ENCODE data around the gene ZSWIM3.
"Not testable (repeated sequence)": the region's sequence is repeated elsewhere in the genome, so short reads cannot be mapped to it uniquely, and the experiment has no call there.

ZSWIM3 gene

GRCh38 chr20:45890985-45891983 is 33.9 kb downstream of the ZSWIM3 start, which contains the start of the genes CTSA and NEURL2:
TSS of gene CTSA (plus strand) at chr20:45891335. CDS start at chr20:45891569, 234 bp downstream.
TSS of gene NEURL2 (minus strand) at chr20:45891208. CDS start at chr20:45890991, 217 bp downstream.
- peak; percentile 75 for DNase-seq

- no peak for DNase-seq
Observed at GRCh38 chr20:45892049-45892825, 34.8 kb downstream of the ZSWIM3 start.

- DNase-seq: no peak
Observed at GRCh38 chr20:45892828-45893500, 35.5 kb downstream of the ZSWIM3 start.

- DNase-seq: no peak
Observed at GRCh38 chr20:45893831-45894230, 36.4 kb downstream of the ZSWIM3 start.

- no peak for DNase-seq
Observed at GRCh38 chr20:45894797-45895196, 37.4 kb downstream of the ZSWIM3 start.

GRCh38 chr20:45896641-45897161 is 39.3 kb downstream of the ZSWIM3 start:
- DNase-seq: no peak

GRCh38 chr20:45897289-45897688 is 39.9 kb downstream of the ZSWIM3 start:
- DNase-seq: no peak

- DNase-seq: no peak
Observed at GRCh38 chr20:45897692-45898091, 40.3 kb downstream of the ZSWIM3 start.

- DNase-seq: no peak
Observed at GRCh38 chr20:45898285-45898684, 40.9 kb downstream of the ZSWIM3 start.

GRCh38 chr20:45899046-45899835 is 41.8 kb downstream of the ZSWIM3 start:
- DNase-seq: no peak

- DNase-seq: not testable (repeated sequence)
Observed at GRCh38 chr20:45901332-45901731, 43.9 kb downstream of the ZSWIM3 start.

- no peak for DNase-seq
Observed at GRCh38 chr20:45902199-45902701, 44.8 kb downstream of the ZSWIM3 start.

GRCh38 chr20:45904583-45905504 is 47.4 kb downstream of the ZSWIM3 start:
- no peak for DNase-seq

- no peak for DNase-seq
Observed at GRCh38 chr20:45905505-45906079, 48.2 kb downstream of the ZSWIM3 start.

- no peak for DNase-seq
Observed at GRCh38 chr20:45907219-45907948, 50.0 kb downstream of the ZSWIM3 start.

- no peak for DNase-seq
Observed at GRCh38 chr20:45908084-45908483, 50.7 kb downstream of the ZSWIM3 start.

GRCh38 chr20:45909336-45909808 is 52.0 kb downstream of the ZSWIM3 start:
- DNase-seq: no peak

- no peak for DNase-seq
Observed at GRCh38 chr20:45909817-45910669, 52.6 kb downstream of the ZSWIM3 start.

Data from NCI-H1092 (cell line).